Measurements from ENCODE around the gene FBXO5.

FBXO5 gene

GRCh38 chr6:152943260-152943897 is 39.5 kb downstream of the FBXO5 start:
- Histone ChIP-seq H3K9ac (ENCODE audit: low read depth, low read length) (no peak overlapping the region), H3K27me3 (ENCODE audit: control insufficient read depth, insufficient read depth, low read length) (no peaks in the 10 kb centered on the region), H3K36me3 (ENCODE audit: control insufficient read depth, insufficient read depth, low read length) (no peaks in the 10 kb centered on the region), H3K4me3 (ENCODE audit: low read depth, low read length) (no peak overlapping the region), H3K9me3 (ENCODE audit: control insufficient read depth, insufficient read depth, low read length) (no peaks in the 10 kb centered on the region), H3K4me1 (ENCODE audit: control insufficient read depth, insufficient read depth, low read length) (no peaks in the 10 kb centered on the region)

GRCh38 chr6:152942319-152942869 is 40.4 kb downstream of the FBXO5 start:
- H3K4me1 ChIP-seq (ENCODE audit: control insufficient read depth, insufficient read depth, low read length): no peaks in the 10 kb centered on the region
- no peak overlapping the region for H3K9ac ChIP-seq (ENCODE audit: low read depth, low read length)
- H3K36me3 ChIP-seq (ENCODE audit: control insufficient read depth, insufficient read depth, low read length): no peaks in the 10 kb centered on the region
- no peaks in the 10 kb centered on the region for H3K27me3 ChIP-seq (ENCODE audit: control insufficient read depth, insufficient read depth, low read length)
- H3K9me3 ChIP-seq (ENCODE audit: control insufficient read depth, insufficient read depth, low read length): no peaks in the 10 kb centered on the region
- H3K4me3 ChIP-seq (ENCODE audit: low read depth, low read length): no peak overlapping the region

GRCh38 chr6:152941746-152942145 is 41.1 kb downstream of the FBXO5 start:
- Histone ChIP-seq H3K27me3 (ENCODE audit: control insufficient read depth, insufficient read depth, low read length) (no peaks in the 10 kb centered on the region), H3K4me1 (ENCODE audit: control insufficient read depth, insufficient read depth, low read length) (no peaks in the 10 kb centered on the region), H3K9ac (ENCODE audit: low read depth, low read length) (no peak overlapping the region), H3K4me3 (ENCODE audit: low read depth, low read length) (no peak overlapping the region), H3K9me3 (ENCODE audit: control insufficient read depth, insufficient read depth, low read length) (no peaks in the 10 kb centered on the region), H3K36me3 (ENCODE audit: control insufficient read depth, insufficient read depth, low read length) (no peaks in the 10 kb centered on the region)

GRCh38 chr6:152932865-152933264 is 50.0 kb downstream of the FBXO5 start:
- Histone ChIP-seq H3K4me3 (ENCODE audit: low read depth, low read length) (no peak overlapping the region), H3K36me3 (ENCODE audit: control insufficient read depth, insufficient read depth, low read length) (no peaks in the 10 kb centered on the region), H3K4me1 (ENCODE audit: control insufficient read depth, insufficient read depth, low read length) (no peaks in the 10 kb centered on the region), H3K27me3 (ENCODE audit: control insufficient read depth, insufficient read depth, low read length) (no peaks in the 10 kb centered on the region), H3K9me3 (ENCODE audit: control insufficient read depth, insufficient read depth, low read length) (no peaks in the 10 kb centered on the region), H3K9ac (ENCODE audit: low read depth, low read length) (no peak overlapping the region)

- no peaks in the 10 kb centered on the region for H3K4me1 ChIP-seq (ENCODE audit: control insufficient read depth, insufficient read depth, low read length)
- no peak overlapping the region for H3K9ac ChIP-seq (ENCODE audit: low read depth, low read length)
- H3K27me3 ChIP-seq (ENCODE audit: control insufficient read depth, insufficient read depth, low read length): no peaks in the 10 kb centered on the region
- no peak overlapping the region for H3K4me3 ChIP-seq (ENCODE audit: low read depth, low read length)
- no peaks in the 10 kb centered on the region for H3K36me3 ChIP-seq (ENCODE audit: control insufficient read depth, insufficient read depth, low read length)
- H3K9me3 ChIP-seq (ENCODE audit: control insufficient read depth, insufficient read depth, low read length): no peaks in the 10 kb centered on the region
These were observed 60.1 kb downstream of the FBXO5 start for GRCh38 chr6:152922706-152923105.

All from iPS-15b (cell line).